ENCODE results near the gene CRIP3.
A peak's percentile ranks its signal among the peaks of the same experiment; 100 is the strongest.

CRIP3 gene

GRCh38 chr6:43271944-43272343 lies 36.7 kb downstream of the CRIP3 start:
- DNase-seq: no peak

DNA sequence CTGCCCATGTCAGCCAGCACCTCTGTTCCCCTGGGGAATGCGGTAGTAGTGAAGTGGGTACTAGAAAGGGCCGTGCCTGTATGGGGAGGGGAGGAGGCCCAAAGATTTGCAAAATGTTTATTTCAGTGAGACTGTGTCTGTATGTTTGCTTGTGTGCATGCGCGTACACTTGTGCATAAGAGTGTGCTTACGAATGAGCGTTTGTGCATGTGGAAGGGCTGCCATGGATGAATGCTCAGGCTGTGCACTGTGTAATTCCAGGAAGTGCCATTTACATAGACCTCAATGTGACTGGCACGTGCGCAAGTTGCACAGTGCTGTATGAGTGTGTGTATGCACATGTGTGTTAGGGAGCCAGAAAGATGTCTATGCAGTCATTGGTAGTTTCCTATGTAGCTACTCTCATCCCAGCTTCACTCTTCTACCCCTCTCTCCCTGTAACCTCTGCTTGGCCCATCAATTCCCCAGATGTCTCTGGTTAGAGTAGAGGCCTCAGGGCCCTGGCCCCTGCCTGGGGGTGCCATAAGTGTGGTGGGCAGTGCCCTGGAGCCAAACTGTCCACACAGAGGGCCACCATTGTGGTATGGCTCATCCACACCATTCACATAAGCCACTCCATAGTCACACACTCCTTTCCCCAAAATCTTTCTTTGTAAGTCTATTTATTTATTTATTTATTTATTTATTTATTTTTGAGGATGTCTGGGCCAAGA lies 37.4 kb downstream of the CRIP3 start:
- no peak for DNase-seq

DNA sequence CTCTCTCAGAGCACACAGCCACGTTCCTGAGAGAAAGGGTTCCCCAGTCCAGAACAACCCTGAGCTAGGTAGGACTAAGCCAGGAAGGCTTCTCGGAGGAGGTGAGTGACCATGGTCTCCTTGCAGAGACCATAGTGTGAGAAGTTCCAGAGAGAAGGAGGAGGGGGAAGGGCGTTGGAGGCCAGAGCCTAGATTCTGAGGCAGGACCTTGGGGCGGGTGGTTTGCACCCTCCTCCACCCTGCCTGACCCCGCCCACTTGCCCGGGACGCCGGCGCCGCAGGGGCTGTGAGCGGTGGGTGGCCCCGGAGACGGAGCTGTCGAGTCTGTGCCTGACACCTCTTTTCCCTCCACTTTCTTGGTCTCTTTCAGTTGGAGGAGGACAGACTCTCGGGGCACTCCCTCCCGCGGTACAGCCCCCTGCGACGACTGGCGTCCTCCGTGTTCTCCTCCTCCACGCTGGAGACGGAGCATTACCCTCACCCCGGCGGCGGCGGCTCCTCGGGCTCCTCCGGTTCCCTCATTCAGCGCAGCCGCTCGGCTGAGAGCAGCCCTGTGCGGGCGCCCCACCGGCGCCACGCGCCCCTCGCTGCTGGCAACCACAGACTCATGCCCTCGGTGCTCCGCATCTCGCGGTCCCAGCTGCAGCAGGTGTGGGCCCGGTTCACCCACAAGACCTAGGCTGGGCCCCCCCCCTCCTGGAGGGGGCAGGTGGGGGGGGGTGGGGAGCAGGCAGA lies 39.2 kb downstream of the CRIP3 start:
- no peak for DNase-seq

DNA sequence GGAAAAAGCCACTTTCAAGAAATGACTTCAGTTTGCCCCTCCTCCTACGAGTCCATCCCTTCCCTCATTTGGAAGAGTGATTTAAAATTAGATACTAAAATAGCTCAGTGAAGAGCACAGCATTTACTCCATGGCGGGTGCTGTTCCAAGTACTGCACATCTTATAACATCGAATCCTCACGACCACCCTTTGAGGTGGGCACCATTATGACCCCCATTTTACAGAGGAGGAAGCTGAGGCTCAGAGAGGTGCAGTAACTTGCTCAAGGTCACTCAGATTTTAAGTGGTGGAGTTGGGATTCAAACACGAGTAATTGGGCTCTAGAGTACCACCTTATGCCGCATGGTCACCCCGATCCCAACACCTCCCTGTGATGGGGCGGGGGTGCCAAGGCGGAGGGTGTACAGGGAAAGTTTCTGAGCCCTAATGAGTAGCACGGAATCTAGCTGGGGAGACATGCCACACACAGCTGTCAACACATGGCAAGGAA lies 39.8 kb downstream of the CRIP3 start:
- no peak for DNase-seq

DNA sequence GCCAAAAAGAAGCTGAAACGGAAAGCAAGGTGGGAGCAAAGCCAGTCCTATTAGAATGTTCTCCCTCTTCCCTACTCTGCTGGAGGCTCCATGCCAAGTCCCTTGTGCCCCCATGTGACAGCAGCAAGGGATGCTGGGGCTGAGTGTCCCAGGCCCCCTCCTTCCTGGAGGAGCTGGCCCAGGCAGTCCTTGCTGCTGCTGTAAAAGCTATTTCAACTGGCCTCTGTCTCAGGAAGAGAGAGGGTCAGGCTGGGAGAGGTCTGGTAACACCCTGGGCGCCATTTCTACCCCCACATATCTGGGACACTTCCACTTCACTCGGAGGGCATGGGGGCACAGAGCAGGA lies 40.3 kb downstream of the CRIP3 start:
- DNase-seq: peak; percentile 54 to 71

DNA sequence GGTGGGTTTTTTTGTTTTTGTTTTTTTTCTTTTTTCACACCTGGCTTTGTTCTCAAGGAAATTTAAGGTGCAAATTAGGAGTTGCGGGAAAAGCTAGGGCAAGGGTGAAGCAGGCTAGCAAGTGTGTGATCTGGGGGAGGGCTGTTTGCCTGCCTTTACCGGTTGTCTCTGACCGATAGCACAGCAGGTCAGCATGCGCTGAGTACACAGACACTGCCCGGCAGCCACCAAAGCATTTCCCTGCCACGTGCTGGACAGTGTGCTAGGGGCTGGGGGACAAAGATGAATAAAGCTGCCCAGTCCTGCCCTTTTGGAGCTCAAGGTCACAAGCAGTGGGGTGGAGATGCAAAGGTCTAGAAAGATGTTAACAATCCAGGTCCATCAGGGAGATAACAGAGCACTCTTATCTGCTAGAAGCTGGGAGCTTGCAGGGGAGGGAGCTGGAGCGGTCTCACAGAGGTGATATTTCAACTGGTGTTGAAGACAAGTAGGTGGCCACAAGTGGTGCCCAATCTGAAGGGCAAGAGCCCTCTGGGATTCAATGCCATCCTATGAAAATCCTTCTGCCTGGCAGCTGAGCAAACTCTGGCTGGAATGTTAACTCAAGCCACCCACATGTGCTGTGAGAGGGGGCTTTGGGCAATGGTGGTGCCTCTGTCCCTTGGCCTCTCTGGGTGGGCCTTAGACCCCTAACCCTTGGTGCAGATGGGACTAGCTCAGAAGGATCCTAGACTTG lies 40.8 kb downstream of the CRIP3 start:
- no peak for DNase-seq

GRCh38 chr6:43265564-43265963 lies 43.1 kb downstream of the CRIP3 start:
- no peak for DNase-seq

GRCh38 chr6:43264599-43265145 lies 44.0 kb downstream of the CRIP3 start:
- no peak for DNase-seq

- DNase-seq: peak in 1 of 2 donors; percentile 32
Measured at GRCh38 chr6:43263314-43264178, 45.1 kb downstream of the CRIP3 start.

GRCh38 chr6:43262780-43263313 lies 45.8 kb downstream of the CRIP3 start:
- DNase-seq: no peak

GRCh38 chr6:43262000-43262779 lies 46.4 kb downstream of the CRIP3 start:
- DNase-seq: no peak

- DNase-seq: no peak
Measured at GRCh38 chr6:43261198-43261597, 47.4 kb downstream of the CRIP3 start.

DNA sequence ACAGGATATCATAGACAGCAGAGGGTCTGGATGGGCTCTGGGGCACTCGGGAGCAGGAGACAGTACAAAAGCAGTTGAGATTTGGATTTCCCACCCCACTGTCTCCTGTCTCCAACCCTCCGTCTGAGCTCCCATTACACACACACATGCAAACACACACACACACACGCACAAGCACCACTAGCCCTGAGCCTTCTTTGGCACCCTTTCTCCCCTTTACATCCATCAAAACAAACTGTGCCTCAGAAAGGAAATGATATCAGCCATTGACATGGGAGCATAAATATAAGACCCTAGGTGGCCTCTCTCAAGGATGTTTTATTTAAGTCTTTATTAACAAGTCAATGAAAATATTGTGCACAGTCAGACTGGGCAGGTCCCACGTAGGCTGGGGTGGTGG lies 47.8 kb downstream of the CRIP3 start:
- no peak for DNase-seq

DNA sequence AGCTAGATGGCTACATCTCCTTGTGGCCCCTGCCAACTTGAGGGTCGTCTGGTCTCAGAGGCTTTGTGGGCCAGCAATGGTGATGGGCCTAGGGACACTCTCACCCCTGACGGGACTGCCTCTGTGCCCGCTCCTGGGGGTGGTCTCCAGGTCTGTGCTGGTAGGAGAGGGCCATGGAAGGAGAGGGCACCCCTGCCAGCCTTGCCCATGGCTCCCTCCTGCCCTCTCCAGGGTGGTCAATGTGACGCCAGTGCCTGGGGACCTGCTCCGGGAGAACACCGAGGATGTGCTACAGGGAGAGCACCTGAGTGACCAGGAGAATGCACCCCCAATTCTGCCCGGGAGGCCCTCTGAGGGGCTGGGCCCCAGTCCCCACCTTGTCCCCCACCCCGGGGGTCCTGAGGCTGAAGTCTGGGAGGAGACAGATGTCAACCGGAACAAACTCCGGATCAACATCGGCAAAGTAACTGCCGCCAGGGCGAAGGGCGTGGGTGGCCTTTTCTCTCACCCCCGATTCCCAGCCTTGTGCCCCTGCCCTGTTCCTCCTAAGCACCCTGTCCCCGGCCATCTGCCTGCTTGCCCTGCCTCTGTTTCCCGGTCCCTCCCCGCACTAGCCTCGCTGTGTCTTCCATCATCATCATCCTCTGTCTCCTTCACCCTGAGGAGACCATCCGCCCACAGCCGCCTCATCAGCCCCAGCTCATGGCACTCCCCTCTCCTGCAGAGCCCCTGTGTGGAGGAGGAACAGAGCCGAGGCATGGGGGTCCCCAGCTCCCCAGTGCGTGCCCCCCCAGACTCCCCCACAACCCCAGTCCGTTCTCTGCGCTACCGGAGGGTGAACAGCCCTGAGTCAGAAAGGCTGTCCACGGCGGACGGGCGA lies 49.6 kb downstream of the CRIP3 start:
- DNase-seq: no peak

DNA sequence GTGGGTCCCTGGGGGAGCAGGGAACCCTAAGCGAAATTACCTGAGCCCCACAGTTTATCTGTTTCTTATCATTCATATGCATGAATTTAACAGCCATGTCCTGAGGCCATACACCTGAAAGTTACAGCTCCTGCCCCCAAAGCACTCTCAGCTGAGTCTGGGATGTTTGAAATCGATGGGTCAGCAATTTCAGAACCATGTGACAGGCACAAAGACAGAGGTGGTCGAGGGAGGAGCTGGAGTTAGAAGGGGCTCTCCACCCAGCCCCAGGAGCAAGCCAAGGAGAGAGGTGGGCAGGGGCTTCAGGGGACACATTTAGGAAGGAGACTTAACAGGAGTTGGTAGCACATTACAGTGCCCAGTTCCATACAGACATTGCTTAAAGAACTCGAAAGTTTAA lies 50.4 kb downstream of the CRIP3 start:
- DNase-seq: no peak

DNA sequence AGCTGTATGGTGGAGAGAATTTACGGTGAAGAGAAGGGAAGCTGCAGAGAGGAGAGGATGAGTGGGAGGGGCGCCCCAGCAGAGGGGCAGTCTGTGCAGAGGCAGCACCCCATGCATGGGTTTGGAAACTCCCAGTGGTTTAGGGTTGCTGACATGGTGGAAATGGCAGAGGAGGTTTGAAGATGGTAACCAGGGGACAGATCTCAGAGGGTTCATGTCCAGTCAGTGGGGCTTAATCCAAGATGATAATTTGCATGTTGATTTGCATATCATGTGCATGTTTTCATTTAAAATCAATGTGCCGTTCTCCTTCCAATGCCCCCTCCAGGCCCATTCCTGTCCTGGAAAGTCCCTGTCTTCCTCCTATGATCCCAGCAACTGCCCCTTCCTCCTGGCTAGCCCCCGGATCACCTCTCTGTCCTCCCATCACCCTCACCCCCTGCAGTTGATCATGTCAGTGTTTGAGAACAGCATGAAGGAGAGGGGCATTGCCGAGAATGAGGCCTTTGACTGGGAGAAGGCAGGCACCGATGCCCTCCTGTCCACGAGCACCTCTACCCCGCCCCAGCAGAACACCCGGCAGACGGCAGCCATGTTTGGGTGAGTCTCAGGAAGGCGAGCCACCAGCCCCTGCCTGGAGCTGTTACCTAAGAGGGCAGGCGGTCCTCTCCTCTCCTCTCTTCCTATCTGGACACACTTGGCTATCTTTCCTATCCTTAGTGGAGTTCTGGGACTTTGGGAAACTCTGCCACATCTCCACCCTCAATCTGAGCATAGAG lies 51.1 kb downstream of the CRIP3 start:
- no peak for DNase-seq

DNA sequence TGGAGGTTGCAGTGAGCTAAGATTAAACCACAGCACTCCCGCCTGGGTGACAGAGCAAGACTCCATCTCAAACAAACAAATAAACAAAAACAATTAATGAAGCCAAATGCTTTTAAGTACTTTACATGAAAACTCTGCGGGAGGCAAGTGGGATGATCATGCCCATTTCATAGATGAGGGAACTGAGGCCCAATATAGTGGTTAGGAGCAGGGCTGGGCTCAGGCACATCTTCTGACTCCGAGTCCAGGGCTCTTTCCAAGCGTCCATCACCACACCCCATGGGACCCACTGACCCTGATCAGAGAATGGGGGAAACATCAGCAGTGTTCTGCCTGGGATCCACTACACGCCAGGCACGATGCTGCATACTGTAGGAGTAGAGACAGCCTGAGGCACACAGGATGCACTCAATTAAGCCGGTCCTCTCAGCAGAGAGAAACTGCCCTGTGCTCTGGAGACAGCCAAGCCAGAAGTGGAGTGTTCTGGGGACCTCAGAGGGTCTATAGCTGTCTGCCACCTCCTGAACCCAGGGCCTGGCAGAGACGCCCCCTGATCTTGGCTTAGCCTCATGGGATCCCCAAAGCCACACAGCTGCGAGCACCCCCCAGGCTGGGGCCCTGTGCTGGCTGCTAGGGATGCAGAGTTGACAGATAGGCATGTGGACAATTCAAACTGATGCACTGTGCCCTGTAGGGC lies 51.8 kb downstream of the CRIP3 start:
- no peak for DNase-seq

Data from hippocampal formation (tissue), 2 donors.